MM.1S (cell line): ENCODE data around the gene KRT74.

Source experiments
- DNase-seq: peaks from one replicate; pipeline ENCODE4 v3.0.0-alpha.2; 2015
- H2AFZ ChIP-seq: fragments of 300-600 bp; sonication (generic); 2 replicates; pipeline ENCODE4 v1.6.0; 2016; ENCODE audit warnings: antibody characterized with exemption, low read length
- H3F3A ChIP-seq: fragments of 300-600 bp; sonication (generic); 2 replicates; pipeline ENCODE4 v1.6.1; 2016; ENCODE audit warnings: mild to moderate bottlenecking, antibody characterized with exemption, low read length, moderate library complexity, mixed read lengths; ENCODE audit not compliant: insufficient read depth
- H3K27ac ChIP-seq: fragments of 300-600 bp; sonication (generic); 2 replicates; pipeline ENCODE4 v1.5.1; 2016; ENCODE audit warnings: mild to moderate bottlenecking, low read length
- H3K27me3 ChIP-seq: fragments of 300-600 bp; sonication (generic); replicated peaks from 2 replicates; pipeline ENCODE4 v1.6.0; 2016; ENCODE audit warnings: low read length; ENCODE audit not compliant: insufficient read depth
- H3K36me3 ChIP-seq: fragments of 300-600 bp; sonication (generic); replicated peaks from 2 replicates; pipeline ENCODE4 v1.6.1; 2016; ENCODE audit warnings: mild to moderate bottlenecking, low read length, mixed read lengths; ENCODE audit not compliant: insufficient read depth
- H3K4me1 ChIP-seq: fragments of 300-600 bp; sonication (generic); 2 replicates; pipeline ENCODE4 v1.6.1; 2016; ENCODE audit warnings: low read length, mixed read lengths
- H3K4me2 ChIP-seq: fragments of 300-600 bp; sonication (generic); 2 replicates; pipeline ENCODE4 v1.6.0; 2016; ENCODE audit warnings: low read depth, low read length
- H3K4me3 ChIP-seq: fragments of 300-600 bp; sonication (generic); 2 replicates; pipeline ENCODE4 v1.5.1; 2016; ENCODE audit warnings: low read length, mixed read lengths
- H3K79me2 ChIP-seq: fragments of 300-600 bp; sonication (generic); 2 replicates; pipeline ENCODE4 v1.6.1; 2016; ENCODE audit warnings: mixed run types, low read length, mixed read lengths
- H3K9ac ChIP-seq: fragments of 300-600 bp; sonication (generic); 2 replicates; pipeline ENCODE4 v1.6.1; 2016; ENCODE audit warnings: low read length, mixed read lengths
- H3K9me2 ChIP-seq: fragments of 300-600 bp; sonication (generic); replicated peaks from 2 replicates; pipeline ENCODE4 v1.6.1; 2016; ENCODE audit warnings: mild to moderate bottlenecking, low read length, mixed read lengths; ENCODE audit not compliant: insufficient read depth
- H3K9me3 ChIP-seq: fragments of 300-600 bp; sonication (generic); replicated peaks from 2 replicates; pipeline ENCODE4 v1.6.1; 2016; ENCODE audit warnings: mild to moderate bottlenecking, low read length, mixed read lengths; ENCODE audit not compliant: insufficient read depth
- H4K20me1 ChIP-seq: fragments of 300-600 bp; sonication (generic); 2 replicates; pipeline ENCODE4 v1.6.1; 2016; ENCODE audit warnings: mild to moderate bottlenecking, low read length, moderate library complexity, mixed read lengths; ENCODE audit not compliant: insufficient read depth
- CTCF ChIP-seq: fragments of 300-600 bp; sonication (generic); IDR thresholded peaks from 2 replicates; pipeline ENCODE4 v1.5.1; 2016; ENCODE audit warnings: antibody characterized with exemption, low read length, mixed read lengths
- EZH2 ChIP-seq: fragments of 300-600 bp; sonication (generic); optimal IDR thresholded peaks from 2 replicates; pipeline ENCODE3; 2017; ENCODE audit warnings: low read depth, mild to moderate bottlenecking, antibody characterized with exemption, low read length, mixed read lengths
- EZH2phosphoT487 ChIP-seq: fragments of 300-600 bp; sonication (generic); IDR thresholded peaks from 2 replicates; pipeline ENCODE4 v1.6.1; 2018; ENCODE audit warnings: antibody characterized with exemption, low read length

The KRT74 gene

DNA sequence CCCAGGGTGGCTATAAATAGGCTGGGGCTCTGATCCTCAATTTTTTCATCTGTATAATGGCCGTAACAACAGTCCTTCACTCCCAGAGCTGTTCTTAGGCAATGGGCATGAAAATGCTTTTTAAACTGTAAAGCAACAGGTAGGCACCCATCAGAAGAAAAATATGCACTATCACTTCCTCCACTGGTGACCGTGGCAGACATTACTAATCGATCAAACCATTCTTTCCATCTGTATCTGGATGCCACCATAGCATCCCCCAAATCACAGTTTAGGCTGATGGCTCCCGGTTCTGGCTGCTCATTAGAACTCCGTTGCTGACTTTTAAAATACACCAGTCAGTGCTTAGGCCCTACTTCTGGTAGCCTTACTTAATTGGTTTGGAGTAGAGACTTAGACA lies 31.9 kb downstream of the KRT74 start:
- no peak overlapping the region for H3K4me2 ChIP-seq
- no peak overlapping the region for H2AFZ ChIP-seq
- no peaks in the 10 kb centered on the region for H3K9me3 ChIP-seq
- no peak overlapping the region for H3K4me3 ChIP-seq
- H3K36me3 ChIP-seq, result no peaks in the 10 kb centered on the region
- no peaks in the 10 kb centered on the region for H3F3A ChIP-seq
- H3K9me2 ChIP-seq, result no peaks in the 10 kb centered on the region
- no peaks in the 10 kb centered on the region for H3K4me1 ChIP-seq
- no peak overlapping the region for H3K9ac ChIP-seq
- no peak for TF ChIP-seq CTCF
- no peak for TF ChIP-seq EZH2phosphoT487
- TF ChIP-seq EZH2, result no peak
- no peaks in the 10 kb centered on the region for H4K20me1 ChIP-seq
- no peaks in the 10 kb centered on the region for H3K79me2 ChIP-seq
- DNase-seq, result no peak
- peaks cover 40% of the 10 kb centered on the region for H3K27me3 ChIP-seq
- H3K27ac ChIP-seq, result no peak overlapping the region

- no peak for TF ChIP-seq EZH2phosphoT487
- no peak for TF ChIP-seq CTCF
- TF ChIP-seq EZH2, result no peak
- H3K4me2 ChIP-seq, result no peak overlapping the region
- no peaks in the 10 kb centered on the region for H3K79me2 ChIP-seq
- no peaks in the 10 kb centered on the region for H3F3A ChIP-seq
- no peaks in the 10 kb centered on the region for H3K9me3 ChIP-seq
- H3K4me1 ChIP-seq, result no peaks in the 10 kb centered on the region
- no peaks in the 10 kb centered on the region for H3K36me3 ChIP-seq
- H4K20me1 ChIP-seq, result no peaks in the 10 kb centered on the region
- H3K27ac ChIP-seq, result no peak overlapping the region
- H2AFZ ChIP-seq, result no peak overlapping the region
- H3K9me2 ChIP-seq, result no peaks in the 10 kb centered on the region
- H3K4me3 ChIP-seq, result no peak overlapping the region
- no peak for DNase-seq
- no peak overlapping the region for H3K9ac ChIP-seq
- peaks cover 29% of the 10 kb centered on the region for H3K27me3 ChIP-seq
Observed at GRCh38 chr12:52540531-52540930, 33.1 kb downstream of the KRT74 start.

GRCh38 chr12:52539821-52540173 lies 33.8 kb downstream of the KRT74 start:
- Histone ChIP-seq H3K27me3 (peaks cover 21% of the 10 kb centered on the region), H3K4me3 (no peak overlapping the region), H3K4me1 (no peaks in the 10 kb centered on the region), H3K36me3 (no peaks in the 10 kb centered on the region), H2AFZ (no peak overlapping the region), H3K79me2 (no peaks in the 10 kb centered on the region), H3K27ac (no peak overlapping the region), H3K9me2 (no peaks in the 10 kb centered on the region), H3K4me2 (no peak overlapping the region), H3K9ac (no peak overlapping the region), H4K20me1 (no peaks in the 10 kb centered on the region), H3K9me3 (no peaks in the 10 kb centered on the region), H3F3A (no peaks in the 10 kb centered on the region)
- TF ChIP-seq EZH2phosphoT487 (no peak), CTCF (no peak), EZH2 (no peak)
- DNase-seq, result no peak
